Loucy (cell line): ENCODE data around the gene SCTR.

Experiments
- H2AFZ ChIP-seq: fragments of 200-600 bp; sonication (generic); 2 replicates; pipeline ENCODE4 v1.6.0; 2016; ENCODE audit warnings: antibody characterized with exemption, mild to moderate bottlenecking, low read length, moderate library complexity
- H3F3A ChIP-seq: fragments of 200-600 bp; 2 replicates; pipeline ENCODE4 v1.6.0; 2016; ENCODE audit warnings: antibody characterized with exemption, low read depth, mild to moderate bottlenecking
- H3K27me3 ChIP-seq: fragments of 200-600 bp; sonication (generic); 2 replicates; pipeline ENCODE4 v1.6.1; 2014; ENCODE audit warnings: low read length, mild to moderate bottlenecking; ENCODE audit not compliant: insufficient read depth, poor library complexity, severe bottlenecking
- H3K36me3 ChIP-seq: fragments of 200-600 bp; sonication (generic); 2 replicates; pipeline ENCODE4 v1.6.1; 2016; ENCODE audit warnings: low read length; ENCODE audit not compliant: insufficient read depth
- H3K4me1 ChIP-seq: fragments of 200-600 bp; sonication (generic); 2 replicates; pipeline ENCODE4 v1.5.1; 2014; ENCODE audit warnings: low read length, mild to moderate bottlenecking; ENCODE audit not compliant: insufficient read depth, poor library complexity, severe bottlenecking
- H3K4me2 ChIP-seq: fragments of 200-600 bp; sonication (generic); 2 replicates; pipeline ENCODE4 v1.6.0; 2014; ENCODE audit warnings: antibody characterized with exemption, low read length, low read depth, mild to moderate bottlenecking; ENCODE audit not compliant: poor library complexity, severe bottlenecking
- H3K4me3 ChIP-seq: fragments of 200-600 bp; sonication (generic); 2 replicates; pipeline ENCODE4 v1.5.1; 2014; ENCODE audit warnings: low read length, mild to moderate bottlenecking, mixed read lengths; ENCODE audit not compliant: poor library complexity, severe bottlenecking
- H3K79me2 ChIP-seq: fragments of 200-600 bp; sonication (generic); 2 replicates; pipeline ENCODE4 v1.6.1; 2014; ENCODE audit warnings: low read length; ENCODE audit not compliant: insufficient read depth
- H3K9ac ChIP-seq: fragments of 200-600 bp; sonication (generic); 2 replicates; pipeline ENCODE4 v1.6.0; 2014; ENCODE audit warnings: mild to moderate bottlenecking, low read depth, low read length, moderate library complexity; ENCODE audit not compliant: poor library complexity, severe bottlenecking
- H3K9me2 ChIP-seq: fragments of 200-600 bp; sonication (generic); replicated peaks from 2 replicates; pipeline ENCODE4 v1.6.1; 2016; ENCODE audit warnings: low read depth, low read length, mixed read lengths
- H3K9me3 ChIP-seq: fragments of 200-600 bp; sonication (generic); 2 replicates; pipeline ENCODE4 v1.6.1; 2014; ENCODE audit warnings: mild to moderate bottlenecking, antibody characterized with exemption, low read length, low read depth; ENCODE audit not compliant: insufficient read depth
- H4K20me1 ChIP-seq: fragments of 200-600 bp; sonication (generic); 2 replicates; pipeline ENCODE4 v1.6.0; 2014; ENCODE audit warnings: antibody characterized with exemption, low read length, mild to moderate bottlenecking; ENCODE audit not compliant: insufficient read depth, poor library complexity, severe bottlenecking
- CTCF ChIP-seq: fragments of 200-600 bp; sonication (generic); conservative IDR thresholded peaks from 2 replicates; pipeline ENCODE4 v1.5.1; 2014; ENCODE audit warnings: mild to moderate bottlenecking, antibody characterized with exemption, low read length
- EZH2phosphoT487 ChIP-seq: fragments of 200-600 bp; IDR thresholded peaks from 2 replicates; pipeline ENCODE4 v1.6.1; 2018; ENCODE audit warnings: antibody characterized with exemption, mild to moderate bottlenecking, moderate library complexity, borderline replicate concordance

The SCTR gene

GRCh38 chr2:119426801-119427395 lies 97.4 kb downstream of the SCTR start:
- Histone ChIP-seq H3K9ac (no peak overlapping the region), H3K9me3 (no peaks in the 10 kb centered on the region), H3K36me3 (no peaks in the 10 kb centered on the region), H3K4me3 (no peak overlapping the region), H2AFZ (no peak overlapping the region), H3K9me2 (no peaks in the 10 kb centered on the region), H4K20me1 (no peaks in the 10 kb centered on the region), H3K4me2 (no peak overlapping the region), H3K4me1 (peaks cover 4% of the 10 kb centered on the region), H3K27me3 (no peaks in the 10 kb centered on the region), H3K79me2 (no peaks in the 10 kb centered on the region), H3F3A (no peaks in the 10 kb centered on the region; the same call in 1 of the 2 replicates)
- TF ChIP-seq CTCF (no peak), EZH2phosphoT487 (no peak)

- Histone ChIP-seq H3K4me3 (no peak overlapping the region), H3K79me2 (no peaks in the 10 kb centered on the region), H2AFZ (no peak overlapping the region), H4K20me1 (no peaks in the 10 kb centered on the region), H3K4me2 (no peak overlapping the region), H3K9me2 (no peaks in the 10 kb centered on the region), H3K27me3 (no peaks in the 10 kb centered on the region), H3K9ac (no peak overlapping the region), H3F3A (no peaks in the 10 kb centered on the region; the same call in 1 of the 2 replicates), H3K36me3 (no peaks in the 10 kb centered on the region), H3K9me3 (no peaks in the 10 kb centered on the region), H3K4me1 (peaks cover 3% of the 10 kb centered on the region)
- TF ChIP-seq CTCF (no peak), EZH2phosphoT487 (no peak)
These were observed 97.9 kb downstream of the SCTR start for GRCh38 chr2:119426396-119426675.

GRCh38 chr2:119425620-119426395 lies 98.5 kb downstream of the SCTR start:
- TF ChIP-seq CTCF (no peak), EZH2phosphoT487 (no peak)
- H4K20me1 ChIP-seq: no peaks in the 10 kb centered on the region
- no peak overlapping the region for H3K4me2 ChIP-seq
- H3K9me3 ChIP-seq: no peaks in the 10 kb centered on the region
- H3K9me2 ChIP-seq: no peaks in the 10 kb centered on the region
- no peaks in the 10 kb centered on the region for H3K27me3 ChIP-seq
- H3K79me2 ChIP-seq: no peaks in the 10 kb centered on the region
- H3K4me3 ChIP-seq: no peak overlapping the region
- no peak overlapping the region for H2AFZ ChIP-seq
- H3K9ac ChIP-seq: no peak overlapping the region
- H3F3A ChIP-seq: no peaks in the 10 kb centered on the region; the same call in 1 of the 2 replicates
- no peaks in the 10 kb centered on the region for H3K4me1 ChIP-seq
- no peaks in the 10 kb centered on the region for H3K36me3 ChIP-seq
